H1 (cell line): ENCODE data around the gene RAP1GDS1.

Experiments
- ASH2L ChIP-seq: fragments of 200-600, 300-600 bp; sonication (generic); IDR thresholded peaks from one replicate; pipeline ENCODE4 v1.7.1; 2017; ENCODE audit warnings: low read length
- EZH2 ChIP-seq: fragments of 200-600 bp; sonication (generic); IDR thresholded peaks from 2 replicates; pipeline ENCODE4 v1.7.1; 2012; ENCODE audit warnings: low read depth, mild to moderate bottlenecking, moderate library complexity, low read length, inconsistent platforms; ENCODE audit not compliant: severe bottlenecking
- MAFK ChIP-seq: IDR thresholded peaks from 2 replicates; pipeline ENCODE4 v1.6.1; 2012; ENCODE audit warnings: low read depth, mild to moderate bottlenecking, improper control_type of control experiment, low read length
- POLR2A ChIP-seq, 2 experiments: IDR thresholded peaks; 1 replicate in 1 of 2; 2 replicates in 1 of 2; pipeline ENCODE4 v1.6.1; 2011; ENCODE audit warnings: low read depth in 2 of 2, low read length in 2 of 2, mild to moderate bottlenecking in 2 of 2; ENCODE audit errors: control extremely low read depth in 1 of 2
- TF ChIP-seq, protein P1 (sequence below), 3 experiments: IDR thresholded peaks; 1 replicate in 2 of 3; 2 replicates in 1 of 3; pipeline versions ENCODE4 v1.5.1 to v1.6.1; 2011; ENCODE audit warnings: low read length in 3 of 3, mild to moderate bottlenecking in 3 of 3, inconsistent platforms in 2 of 3, low read depth in 1 of 3, moderate library complexity in 1 of 3; ENCODE audit not compliant: insufficient read depth in 1 of 3; ENCODE audit errors: control extremely low read depth in 1 of 3
- TF ChIP-seq, protein P2 (sequence below): IDR thresholded peaks from 2 replicates; pipeline ENCODE4 v1.6.1; 2012; ENCODE audit warnings: inconsistent platforms

DNA sequence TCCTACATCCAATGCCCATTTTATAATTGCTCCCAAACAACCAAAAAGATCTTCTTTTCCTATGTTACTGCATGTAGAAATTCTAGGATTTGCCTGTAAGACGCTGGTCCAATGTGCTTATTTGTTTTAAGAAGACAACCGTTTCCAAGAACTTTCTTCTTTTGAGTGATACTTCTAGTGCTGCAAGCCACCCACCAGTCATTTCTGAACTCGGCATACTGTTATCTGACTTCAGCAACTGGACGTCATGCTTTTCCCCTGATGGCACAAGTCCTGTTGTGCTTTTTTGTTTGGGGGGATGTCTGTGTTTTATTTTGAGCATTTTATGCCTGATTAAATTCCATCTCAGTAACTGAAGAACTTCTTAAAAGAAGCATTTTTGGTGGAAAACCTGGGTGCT lies 16.0 kb upstream of the RAP1GDS1 start:
- TF ChIP-seq EZH2 (no peak), ASH2L (no peak), POLR2A (IDR thresholded peaks at IDR 0.05; ENCODE audit: control extremely low read depth in 1 of 2, low read depth in 2 of 2, low read length in 2 of 2) (no peak), MAFK (no peak)
- TF ChIP-seq, protein P1, sequence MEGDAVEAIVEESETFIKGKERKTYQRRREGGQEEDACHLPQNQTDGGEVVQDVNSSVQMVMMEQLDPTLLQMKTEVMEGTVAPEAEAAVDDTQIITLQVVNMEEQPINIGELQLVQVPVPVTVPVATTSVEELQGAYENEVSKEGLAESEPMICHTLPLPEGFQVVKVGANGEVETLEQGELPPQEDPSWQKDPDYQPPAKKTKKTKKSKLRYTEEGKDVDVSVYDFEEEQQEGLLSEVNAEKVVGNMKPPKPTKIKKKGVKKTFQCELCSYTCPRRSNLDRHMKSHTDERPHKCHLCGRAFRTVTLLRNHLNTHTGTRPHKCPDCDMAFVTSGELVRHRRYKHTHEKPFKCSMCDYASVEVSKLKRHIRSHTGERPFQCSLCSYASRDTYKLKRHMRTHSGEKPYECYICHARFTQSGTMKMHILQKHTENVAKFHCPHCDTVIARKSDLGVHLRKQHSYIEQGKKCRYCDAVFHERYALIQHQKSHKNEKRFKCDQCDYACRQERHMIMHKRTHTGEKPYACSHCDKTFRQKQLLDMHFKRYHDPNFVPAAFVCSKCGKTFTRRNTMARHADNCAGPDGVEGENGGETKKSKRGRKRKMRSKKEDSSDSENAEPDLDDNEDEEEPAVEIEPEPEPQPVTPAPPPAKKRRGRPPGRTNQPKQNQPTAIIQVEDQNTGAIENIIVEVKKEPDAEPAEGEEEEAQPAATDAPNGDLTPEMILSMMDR (IDR thresholded peaks at IDR 0.05; ENCODE audit: control extremely low read depth in 1 of 3, insufficient read depth in 1 of 3, low read depth in 1 of 3, low read length in 3 of 3): no peak
- TF ChIP-seq, protein P2, sequence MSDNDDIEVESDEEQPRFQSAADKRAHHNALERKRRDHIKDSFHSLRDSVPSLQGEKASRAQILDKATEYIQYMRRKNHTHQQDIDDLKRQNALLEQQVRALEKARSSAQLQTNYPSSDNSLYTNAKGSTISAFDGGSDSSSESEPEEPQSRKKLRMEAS: no peak
